ENCODE data around the gene NCAM1. TPM values are rescaled to one million over a fixed set of nuclear protein-coding genes. Genes with fewer than 3 reads are reported as not detected.

The NCAM1 gene
- total and polyA plus RNA-seq, 2 experiments from 2014 or later: 0.76 to 1.6 TPM

GRCh38 chr11:112949781-112950575 lies 11.2 kb upstream of the NCAM1 start (continued):
- TF ChIP-seq ZNF462 (CRISPR knock-in tag; IDR thresholded peaks at IDR 0.05) (no peak), ZNF114 (CRISPR knock-in tag; IDR thresholded peaks at IDR 0.05) (no peak), NANOG (IDR thresholded peaks at IDR 0.05; ENCODE audit: borderline replicate concordance) (no peak), EZH2 (IDR thresholded peaks at IDR 0.05; ENCODE audit: low read depth, unreplicated experiment) (no peak), ETS1 (IDR thresholded peaks at IDR 0.05) (no peak), POLR2AphosphoS5 (IDR thresholded peaks at IDR 0.05; ENCODE audit: low read depth) (no peak), EZH2phosphoT487 (IDR thresholded peaks at IDR 0.05; ENCODE audit: unreplicated experiment) (no peak), ZNF331 (CRISPR knock-in tag; IDR thresholded peaks at IDR 0.05; ENCODE audit: low read depth) (no peak), STAT1 (IDR thresholded peaks at IDR 0.05; ENCODE audit: unreplicated experiment) (no peak)
- TF ChIP-seq, protein P1, sequence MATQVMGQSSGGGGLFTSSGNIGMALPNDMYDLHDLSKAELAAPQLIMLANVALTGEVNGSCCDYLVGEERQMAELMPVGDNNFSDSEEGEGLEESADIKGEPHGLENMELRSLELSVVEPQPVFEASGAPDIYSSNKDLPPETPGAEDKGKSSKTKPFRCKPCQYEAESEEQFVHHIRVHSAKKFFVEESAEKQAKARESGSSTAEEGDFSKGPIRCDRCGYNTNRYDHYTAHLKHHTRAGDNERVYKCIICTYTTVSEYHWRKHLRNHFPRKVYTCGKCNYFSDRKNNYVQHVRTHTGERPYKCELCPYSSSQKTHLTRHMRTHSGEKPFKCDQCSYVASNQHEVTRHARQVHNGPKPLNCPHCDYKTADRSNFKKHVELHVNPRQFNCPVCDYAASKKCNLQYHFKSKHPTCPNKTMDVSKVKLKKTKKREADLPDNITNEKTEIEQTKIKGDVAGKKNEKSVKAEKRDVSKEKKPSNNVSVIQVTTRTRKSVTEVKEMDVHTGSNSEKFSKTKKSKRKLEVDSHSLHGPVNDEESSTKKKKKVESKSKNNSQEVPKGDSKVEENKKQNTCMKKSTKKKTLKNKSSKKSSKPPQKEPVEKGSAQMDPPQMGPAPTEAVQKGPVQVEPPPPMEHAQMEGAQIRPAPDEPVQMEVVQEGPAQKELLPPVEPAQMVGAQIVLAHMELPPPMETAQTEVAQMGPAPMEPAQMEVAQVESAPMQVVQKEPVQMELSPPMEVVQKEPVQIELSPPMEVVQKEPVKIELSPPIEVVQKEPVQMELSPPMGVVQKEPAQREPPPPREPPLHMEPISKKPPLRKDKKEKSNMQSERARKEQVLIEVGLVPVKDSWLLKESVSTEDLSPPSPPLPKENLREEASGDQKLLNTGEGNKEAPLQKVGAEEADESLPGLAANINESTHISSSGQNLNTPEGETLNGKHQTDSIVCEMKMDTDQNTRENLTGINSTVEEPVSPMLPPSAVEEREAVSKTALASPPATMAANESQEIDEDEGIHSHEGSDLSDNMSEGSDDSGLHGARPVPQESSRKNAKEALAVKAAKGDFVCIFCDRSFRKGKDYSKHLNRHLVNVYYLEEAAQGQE (IDR thresholded peaks at IDR 0.05; ENCODE audit: unreplicated experiment): no peak
- TF ChIP-seq, protein P2, sequence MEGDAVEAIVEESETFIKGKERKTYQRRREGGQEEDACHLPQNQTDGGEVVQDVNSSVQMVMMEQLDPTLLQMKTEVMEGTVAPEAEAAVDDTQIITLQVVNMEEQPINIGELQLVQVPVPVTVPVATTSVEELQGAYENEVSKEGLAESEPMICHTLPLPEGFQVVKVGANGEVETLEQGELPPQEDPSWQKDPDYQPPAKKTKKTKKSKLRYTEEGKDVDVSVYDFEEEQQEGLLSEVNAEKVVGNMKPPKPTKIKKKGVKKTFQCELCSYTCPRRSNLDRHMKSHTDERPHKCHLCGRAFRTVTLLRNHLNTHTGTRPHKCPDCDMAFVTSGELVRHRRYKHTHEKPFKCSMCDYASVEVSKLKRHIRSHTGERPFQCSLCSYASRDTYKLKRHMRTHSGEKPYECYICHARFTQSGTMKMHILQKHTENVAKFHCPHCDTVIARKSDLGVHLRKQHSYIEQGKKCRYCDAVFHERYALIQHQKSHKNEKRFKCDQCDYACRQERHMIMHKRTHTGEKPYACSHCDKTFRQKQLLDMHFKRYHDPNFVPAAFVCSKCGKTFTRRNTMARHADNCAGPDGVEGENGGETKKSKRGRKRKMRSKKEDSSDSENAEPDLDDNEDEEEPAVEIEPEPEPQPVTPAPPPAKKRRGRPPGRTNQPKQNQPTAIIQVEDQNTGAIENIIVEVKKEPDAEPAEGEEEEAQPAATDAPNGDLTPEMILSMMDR (conservative IDR thresholded peaks at IDR 0.05; ENCODE audit: low read depth in 2 of 2): no peak
